GM12872 (cell line): Measurements from ENCODE around the gene APLNR.

Experiments used
- TF ChIP-seq, protein P1 (sequence below): IDR thresholded peaks from 3 replicates; pipeline ENCODE4 v1.5.1; 2011; ENCODE audit warnings: low read depth, mild to moderate bottlenecking, low read length, moderate library complexity; ENCODE audit not compliant: insufficient read depth

Gene APLNR

DNA sequence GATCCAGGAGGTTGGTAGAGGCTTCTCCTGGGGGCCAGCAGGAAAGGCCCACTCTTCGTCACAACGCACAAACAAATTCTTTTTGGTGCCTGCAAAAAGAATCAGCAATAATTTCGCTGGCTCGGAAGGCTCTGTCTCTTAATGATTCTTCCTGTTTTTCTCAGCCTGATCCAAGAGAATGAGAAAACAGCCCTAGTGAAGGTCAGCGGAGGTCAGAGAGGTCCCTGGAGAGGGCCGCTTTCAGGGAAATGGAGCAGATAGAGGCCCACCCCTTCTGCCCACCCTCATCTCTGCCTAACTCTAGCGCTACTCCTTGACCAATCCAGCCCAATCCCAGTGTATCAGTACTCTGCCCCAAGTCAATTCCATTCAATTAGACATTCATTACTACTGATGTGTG is 36.1 kb downstream of the APLNR start:
- TF ChIP-seq, protein P1, sequence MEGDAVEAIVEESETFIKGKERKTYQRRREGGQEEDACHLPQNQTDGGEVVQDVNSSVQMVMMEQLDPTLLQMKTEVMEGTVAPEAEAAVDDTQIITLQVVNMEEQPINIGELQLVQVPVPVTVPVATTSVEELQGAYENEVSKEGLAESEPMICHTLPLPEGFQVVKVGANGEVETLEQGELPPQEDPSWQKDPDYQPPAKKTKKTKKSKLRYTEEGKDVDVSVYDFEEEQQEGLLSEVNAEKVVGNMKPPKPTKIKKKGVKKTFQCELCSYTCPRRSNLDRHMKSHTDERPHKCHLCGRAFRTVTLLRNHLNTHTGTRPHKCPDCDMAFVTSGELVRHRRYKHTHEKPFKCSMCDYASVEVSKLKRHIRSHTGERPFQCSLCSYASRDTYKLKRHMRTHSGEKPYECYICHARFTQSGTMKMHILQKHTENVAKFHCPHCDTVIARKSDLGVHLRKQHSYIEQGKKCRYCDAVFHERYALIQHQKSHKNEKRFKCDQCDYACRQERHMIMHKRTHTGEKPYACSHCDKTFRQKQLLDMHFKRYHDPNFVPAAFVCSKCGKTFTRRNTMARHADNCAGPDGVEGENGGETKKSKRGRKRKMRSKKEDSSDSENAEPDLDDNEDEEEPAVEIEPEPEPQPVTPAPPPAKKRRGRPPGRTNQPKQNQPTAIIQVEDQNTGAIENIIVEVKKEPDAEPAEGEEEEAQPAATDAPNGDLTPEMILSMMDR: no peak

DNA sequence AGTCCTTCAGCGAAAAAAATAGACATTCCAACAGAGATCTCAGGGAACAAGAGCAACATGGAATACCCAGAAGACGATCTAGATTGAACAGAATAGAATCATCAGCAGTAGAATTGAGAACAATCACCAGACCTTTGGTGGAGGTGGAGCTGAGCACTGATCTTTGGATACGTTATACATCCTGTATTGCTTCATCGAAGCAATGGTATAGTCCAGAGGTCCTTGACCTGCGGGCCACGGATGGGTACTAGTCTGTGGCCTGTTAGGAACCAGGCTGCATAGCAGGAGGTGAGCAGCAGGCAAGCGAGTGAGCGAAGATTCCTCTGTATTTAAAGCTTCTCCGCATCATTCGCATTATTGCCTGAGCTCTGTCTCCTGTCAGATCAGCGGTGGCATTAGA is 37.7 kb downstream of the APLNR start:
- TF ChIP-seq, protein P1: no peak

DNA sequence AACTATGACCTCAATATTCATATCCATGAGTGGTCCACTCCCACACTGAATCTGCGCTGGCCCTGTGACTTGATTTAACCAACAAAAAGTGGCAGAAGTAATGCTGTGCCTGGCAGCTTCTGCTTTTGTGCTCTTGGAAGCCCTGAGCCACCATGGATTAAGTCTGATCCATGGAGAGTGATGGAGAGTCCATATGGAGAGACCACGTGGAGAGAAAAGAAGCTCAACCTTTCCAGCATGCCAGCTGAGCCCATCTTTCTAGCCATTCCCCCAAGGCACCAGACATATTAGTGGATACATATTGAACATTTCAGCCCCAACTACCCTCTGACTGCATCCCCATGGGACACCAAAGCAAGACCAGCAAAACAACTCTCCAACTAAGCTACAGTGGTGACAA is 39.3 kb downstream of the APLNR start:
- TF ChIP-seq, protein P1: no peak

DNA sequence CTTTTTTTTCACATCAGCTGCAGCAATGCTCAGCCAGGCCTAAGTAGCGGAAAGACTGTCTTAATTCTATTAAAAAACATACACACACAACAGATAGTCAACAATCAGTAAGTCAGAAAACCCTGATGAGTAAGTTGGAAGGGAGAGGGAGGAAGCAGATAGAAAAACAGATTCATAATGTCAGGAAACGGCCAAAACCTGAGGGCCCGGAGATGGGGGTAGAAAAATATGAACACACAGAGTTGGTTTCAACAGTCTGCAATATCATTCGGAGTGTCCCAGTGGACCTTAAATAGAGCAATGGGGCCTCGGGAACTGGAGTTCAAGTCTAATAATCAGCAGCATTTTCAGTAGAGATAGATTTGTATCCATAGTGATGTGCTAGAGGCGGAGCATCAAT is 40.5 kb downstream of the APLNR start:
- TF ChIP-seq, protein P1: no peak

DNA sequence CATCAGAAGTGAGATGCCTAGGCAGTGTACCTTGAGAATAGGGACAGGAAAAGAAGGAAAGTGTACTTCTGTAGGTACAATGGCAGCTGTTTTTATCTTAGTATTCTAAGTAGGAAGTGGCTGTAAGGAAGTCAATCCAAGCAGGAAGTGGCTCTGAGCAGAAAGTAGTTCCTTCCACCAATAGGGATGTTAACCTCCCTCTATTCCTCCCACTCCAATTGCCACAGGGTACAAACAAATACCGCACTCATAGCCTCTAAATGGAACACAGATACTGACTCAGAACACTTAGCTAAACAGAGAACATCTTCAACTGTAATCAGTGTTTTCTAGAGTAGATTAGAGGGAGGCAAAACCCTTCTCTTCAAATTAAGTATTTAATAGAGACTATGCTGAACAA is 44.7 kb downstream of the APLNR start:
- TF ChIP-seq, protein P1: no peak

DNA sequence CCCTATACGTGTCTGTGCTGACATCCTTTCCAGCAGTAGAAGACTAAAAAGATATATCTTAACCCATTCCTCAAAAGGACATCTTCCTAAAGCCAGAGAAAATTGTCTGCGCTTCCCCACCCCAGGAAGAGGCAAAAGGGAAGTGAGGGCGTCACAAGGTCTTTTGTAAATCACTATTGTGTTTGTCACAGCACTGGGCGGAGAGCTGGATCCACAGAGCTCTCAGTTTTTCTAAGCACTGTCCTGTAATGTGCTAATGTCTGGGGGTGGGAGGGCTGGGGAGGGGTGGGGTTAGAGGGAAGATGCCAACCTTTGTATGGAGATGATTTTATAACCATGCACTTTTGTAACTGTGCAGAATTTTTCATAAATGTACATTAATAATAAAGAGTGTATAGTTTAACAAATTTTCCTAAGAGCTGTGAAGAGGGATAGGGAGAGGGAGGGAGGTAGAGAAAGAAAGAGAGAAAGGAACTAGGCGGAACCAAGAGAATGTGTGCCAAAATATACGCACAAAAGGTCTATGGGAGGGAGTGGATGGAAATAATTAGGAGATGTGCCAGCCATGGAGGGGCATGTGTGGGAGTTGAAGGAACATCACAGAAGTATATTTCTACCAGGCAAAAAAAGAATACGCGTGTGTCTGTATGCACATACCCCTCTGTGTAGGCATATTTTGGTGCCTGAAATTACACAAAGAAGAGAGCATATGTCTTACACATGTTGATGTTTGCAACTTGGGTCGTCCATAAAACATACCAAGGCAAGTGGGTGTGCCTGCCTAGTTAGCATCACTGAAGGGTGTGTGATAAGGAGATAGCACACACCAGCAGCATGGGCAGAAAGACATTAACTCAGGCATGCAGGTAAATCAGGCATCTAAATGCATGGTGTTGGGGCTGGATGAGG is 45.5 kb downstream of the APLNR start:
- TF ChIP-seq, protein P1: no peak

DNA sequence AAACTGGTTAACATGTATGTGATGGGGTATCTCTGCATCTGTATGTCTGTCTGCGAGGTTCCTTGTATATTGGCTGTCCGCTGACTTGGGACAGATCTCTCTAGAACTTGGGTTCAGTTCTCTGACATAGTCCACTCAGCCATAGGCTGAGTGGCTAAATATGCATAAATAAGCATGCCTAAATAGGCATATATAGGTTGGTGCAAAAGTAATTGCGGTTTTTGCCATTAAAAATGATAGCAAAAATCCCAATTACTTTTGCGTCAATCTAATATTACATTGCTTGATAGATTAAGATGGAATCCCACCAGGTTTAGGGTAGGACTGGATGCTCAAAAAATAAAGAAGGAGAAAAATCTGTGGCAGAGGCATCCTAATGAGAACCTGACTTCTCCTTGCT is 46.5 kb downstream of the APLNR start:
- TF ChIP-seq, protein P1: no peak
